ENCODE measurements around the gene GPR27. TPM values are rescaled to one million over a fixed set of nuclear protein-coding genes. Genes with fewer than 3 reads are reported as not detected.
A peak's percentile ranks its signal among the peaks of the same experiment; 100 is the strongest.

Gene GPR27
- total RNA-seq, 3 donors from 2014 or later (not counting 1 experiment from before 2014, with no cell fraction given) = 0.14 to 2.8 TPM; not detected in 1

- 80% methylated on average over 1 of the region's 3 CpGs for WGBS (ENCODE audit: insufficient coverage)
- no peaks in the 10 kb centered on the region for H3K36me3 ChIP-seq (ENCODE audit: control insufficient read depth, insufficient read depth, low read length)
- intact Hi-C loops (cut with micrococcal nuclease) = no loop called here
- Mint-ChIP-seq H3K27me3 (ENCODE audit: low read depth in 2 of 2) (peaks cover 15 to 31% of the 10 kb centered on the region in 2 donors), H3K4me3 (no peak overlapping the region), H3K36me3 (no peaks in the 10 kb centered on the region), H3K9me3 (no peaks in the 10 kb centered on the region), H3K4me1 (peaks cover 13 to 16% of the 10 kb centered on the region in 2 donors), H3K27ac (no peak overlapping the region)
- no peak for TF ChIP-seq CTCF (IDR thresholded peaks at IDR 0.05)
- no peaks in the 10 kb centered on the region for H3K9me3 ChIP-seq (ENCODE audit: control insufficient read depth, insufficient read depth, low read length)
- H3K4me1 ChIP-seq (ENCODE audit: control insufficient read depth, insufficient read depth, low read length) = peaks cover 10% of the 10 kb centered on the region
- H3K27ac ChIP-seq (ENCODE audit: low read length) = no peak overlapping the region
- no peak overlapping the region for H3K4me3 ChIP-seq (ENCODE audit: low read length)
- DNase-seq = no peak
- H3K27me3 ChIP-seq (ENCODE audit: control insufficient read depth, insufficient read depth, low read length) = peaks cover 23% of the 10 kb centered on the region
- no peak for ATAC-seq
These were observed 24.7 kb downstream of the GPR27 start for GRCh38 chr3:71778353-71778752.

DNA sequence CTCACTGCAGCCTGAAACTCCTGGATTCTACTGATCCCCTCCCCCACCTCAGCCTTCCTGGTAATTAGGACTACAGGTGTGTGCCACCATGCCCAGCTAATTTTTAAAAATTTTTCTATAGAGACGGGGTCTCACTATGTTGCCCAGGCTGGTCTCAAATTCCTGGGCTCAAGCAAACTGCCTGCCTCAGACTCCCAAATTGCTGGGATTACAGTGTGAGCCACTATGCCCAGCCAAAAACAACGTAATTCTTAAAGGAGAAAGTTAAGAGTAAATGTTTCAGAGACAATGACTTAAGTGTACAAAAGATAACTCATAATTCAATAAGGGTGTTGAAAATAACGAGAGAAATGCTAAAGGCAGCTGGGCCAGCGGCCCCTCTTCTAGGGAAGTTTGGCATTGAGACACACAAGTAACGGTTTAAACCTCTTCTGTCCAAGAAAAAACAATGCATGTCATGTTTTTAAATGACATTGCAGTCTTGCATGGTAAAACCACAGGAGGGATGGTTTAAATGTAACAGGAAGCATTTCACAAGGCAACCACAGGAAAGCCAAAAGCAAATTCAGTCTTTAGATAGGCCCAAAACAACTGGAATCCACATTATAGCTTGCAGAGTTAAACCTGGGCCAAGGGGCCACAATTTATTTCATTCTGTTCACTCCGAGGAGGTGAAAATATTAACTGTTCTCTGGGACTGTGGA, 26.2 kb downstream of the GPR27 start:
- intact Hi-C loops (cut with micrococcal nuclease) = no loop called here
- Mint-ChIP-seq H3K36me3 (no peaks in the 10 kb centered on the region), H3K9me3 (no peaks in the 10 kb centered on the region), H3K27me3 (ENCODE audit: low read depth in 2 of 2) (peaks cover 26 to 45% of the 10 kb centered on the region in 2 donors), H3K4me1 (peaks cover 21 to 25% of the 10 kb centered on the region in 2 donors), H3K27ac (no peak overlapping the region), H3K4me3 (no peak overlapping the region)
- Histone ChIP-seq H3K27ac (ENCODE audit: low read length) (no peak overlapping the region), H3K27me3 (ENCODE audit: control insufficient read depth, insufficient read depth, low read length) (peaks cover 35% of the 10 kb centered on the region), H3K9me3 (ENCODE audit: control insufficient read depth, insufficient read depth, low read length) (no peaks in the 10 kb centered on the region), H3K4me1 (ENCODE audit: control insufficient read depth, insufficient read depth, low read length) (peaks cover 18% of the 10 kb centered on the region), H3K36me3 (ENCODE audit: control insufficient read depth, insufficient read depth, low read length) (no peaks in the 10 kb centered on the region), H3K4me3 (ENCODE audit: low read length) (no peak overlapping the region)
- peak in 2 of 3 donors; percentile 66 to 78 for ATAC-seq
- WGBS (ENCODE audit: insufficient coverage) = 34% methylated on average over 5 of the region's 6 CpGs
- peak in 1 of 2 donors; percentile 25 for DNase-seq
- TF ChIP-seq CTCF (IDR thresholded peaks at IDR 0.05) = no peak

- no peaks in the 10 kb centered on the region for H3K36me3 ChIP-seq (ENCODE audit: control insufficient read depth, insufficient read depth, low read length)
- H3K27ac ChIP-seq (ENCODE audit: low read length) = no peak overlapping the region
- H3K27me3 ChIP-seq (ENCODE audit: control insufficient read depth, insufficient read depth, low read length) = peaks cover 35% of the 10 kb centered on the region
- ATAC-seq (no peak), DNase-seq (no peak)
- intact Hi-C loops (cut with micrococcal nuclease) = no loop called here
- Mint-ChIP-seq H3K4me1 (peaks cover 23 to 25% of the 10 kb centered on the region in 2 donors), H3K27ac (no peak overlapping the region), H3K36me3 (no peaks in the 10 kb centered on the region), H3K4me3 (no peak overlapping the region), H3K27me3 (ENCODE audit: low read depth in 2 of 2) (peaks cover 28 to 47% of the 10 kb centered on the region in 2 donors), H3K9me3 (no peaks in the 10 kb centered on the region)
- WGBS (ENCODE audit: insufficient coverage) = 84% methylated on average over 4 of the region's 4 CpGs
- H3K4me3 ChIP-seq (ENCODE audit: low read length) = no peak overlapping the region
- H3K9me3 ChIP-seq (ENCODE audit: control insufficient read depth, insufficient read depth, low read length) = no peaks in the 10 kb centered on the region
- H3K4me1 ChIP-seq (ENCODE audit: control insufficient read depth, insufficient read depth, low read length) = peaks cover 18% of the 10 kb centered on the region
- TF ChIP-seq CTCF (IDR thresholded peaks at IDR 0.05) = no peak
These were observed 26.8 kb downstream of the GPR27 start for GRCh38 chr3:71780430-71780829.

DNA sequence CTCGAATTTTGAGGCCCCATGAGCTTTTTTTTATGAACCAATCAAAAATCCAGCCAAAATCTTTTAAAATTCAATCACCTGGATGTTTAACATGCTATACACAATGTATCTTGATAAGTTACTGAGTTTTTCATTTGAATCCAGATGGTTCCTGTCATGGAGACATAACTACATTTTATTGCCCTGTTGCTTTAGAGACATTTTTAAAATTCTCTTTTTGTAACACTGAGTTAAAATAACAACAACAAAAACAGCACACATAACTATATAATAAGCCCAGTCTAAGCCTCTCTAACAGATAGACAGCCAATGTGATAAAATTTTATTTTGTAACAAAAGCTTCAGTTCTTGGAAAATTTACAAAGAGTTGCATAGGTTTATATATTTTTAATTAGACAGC, 29.5 kb downstream of the GPR27 start:
- no peaks in the 10 kb centered on the region for H3K36me3 ChIP-seq (ENCODE audit: control insufficient read depth, insufficient read depth, low read length)
- H3K4me3 ChIP-seq (ENCODE audit: low read length) = no peak overlapping the region
- peaks cover 18% of the 10 kb centered on the region for H3K4me1 ChIP-seq (ENCODE audit: control insufficient read depth, insufficient read depth, low read length)
- no peaks in the 10 kb centered on the region for H3K9me3 Mint-ChIP-seq
- DNase-seq (no peak), ATAC-seq (no peak)
- H3K27ac Mint-ChIP-seq = no peak overlapping the region
- H3K27me3 Mint-ChIP-seq (ENCODE audit: low read depth in 2 of 2) = peaks cover 50 to 73% of the 10 kb centered on the region in 2 donors
- no peak for TF ChIP-seq CTCF (IDR thresholded peaks at IDR 0.05)
- no peak overlapping the region for H3K4me3 Mint-ChIP-seq
- intact Hi-C loops (cut with micrococcal nuclease) = no loop called here
- 64% methylated on average over 1 of the region's 1 CpG for WGBS (ENCODE audit: insufficient coverage)
- peaks cover 51% of the 10 kb centered on the region for H3K27me3 ChIP-seq (ENCODE audit: control insufficient read depth, insufficient read depth, low read length)
- H3K36me3 Mint-ChIP-seq = no peaks in the 10 kb centered on the region
- no peaks in the 10 kb centered on the region for H3K9me3 ChIP-seq (ENCODE audit: control insufficient read depth, insufficient read depth, low read length)
- H3K4me1 Mint-ChIP-seq = peaks cover 30 to 31% of the 10 kb centered on the region in 2 donors
- no peak overlapping the region for H3K27ac ChIP-seq (ENCODE audit: low read length)

All from natural killer cell (primary cell).